Activated naive CD4-positive, alpha-beta T cell treated with anti-CD3 and anti-CD28 coated beads, Interleukin-2, amount 50 U/mL, for 24 hours (primary cell): ENCODE measurements around the gene USP4.
"Not testable (repeated sequence)": the region's sequence is repeated elsewhere in the genome, so short reads cannot be mapped to it uniquely, and the experiment has no call there.

Experiments used
- H3K27ac Mint-ChIP-seq: one replicate; pipeline ENCODE4 v1.8.0; 2021; ENCODE audit warnings: mild to moderate bottlenecking, mixed read lengths
- H3K27me3 Mint-ChIP-seq: one replicate; pipeline ENCODE4 v1.8.0; 2021; ENCODE audit warnings: mixed read lengths
- H3K36me3 Mint-ChIP-seq: one replicate; pipeline ENCODE4 v1.8.0; 2021; ENCODE audit warnings: mixed read lengths
- H3K4me1 Mint-ChIP-seq: one replicate; pipeline ENCODE4 v1.8.0; 2021; ENCODE audit warnings: mixed read lengths
- H3K4me3 Mint-ChIP-seq: one replicate; pipeline ENCODE4 v1.8.0; 2021; ENCODE audit warnings: mild to moderate bottlenecking, mixed read lengths
- H3K9me3 Mint-ChIP-seq: one replicate; pipeline ENCODE4 v1.8.0; 2021; ENCODE audit warnings: mixed read lengths

USP4 gene

GRCh38 chr3:49358217-49358883 is 18.5 kb upstream of the USP4 start, which contains the start of gene GPX1:
Gene GPX1, minus strand, starts transcription at chr3:49358353. Its CDS starts 75 bp downstream, at chr3:49358278.
- H3K9me3 Mint-ChIP-seq = no peaks in the 10 kb centered on the region
- H3K36me3 Mint-ChIP-seq = peaks cover 11% of the 10 kb centered on the region
- no peaks in the 10 kb centered on the region for H3K27me3 Mint-ChIP-seq

GRCh38 chr3:49357443-49358216 is 17.8 kb upstream of the USP4 start:
- Mint-ChIP-seq H3K4me1 (peaks cover 19% of the 10 kb centered on the region), H3K4me3 (peak overlapping the region; percentile 96)
- not testable (repeated sequence) for H3K27me3 Mint-ChIP-seq

More at GRCh38 chr3:49358217-49358883, 18.5 kb upstream of the USP4 start, which contains the start of gene GPX1:
- H3K4me1 Mint-ChIP-seq = peaks cover 19% of the 10 kb centered on the region
- peak within 1 kb of the TSS; percentile 96 for H3K4me3 Mint-ChIP-seq
- peak within 1 kb of the TSS; percentile 94 for H3K27ac Mint-ChIP-seq

DNA sequence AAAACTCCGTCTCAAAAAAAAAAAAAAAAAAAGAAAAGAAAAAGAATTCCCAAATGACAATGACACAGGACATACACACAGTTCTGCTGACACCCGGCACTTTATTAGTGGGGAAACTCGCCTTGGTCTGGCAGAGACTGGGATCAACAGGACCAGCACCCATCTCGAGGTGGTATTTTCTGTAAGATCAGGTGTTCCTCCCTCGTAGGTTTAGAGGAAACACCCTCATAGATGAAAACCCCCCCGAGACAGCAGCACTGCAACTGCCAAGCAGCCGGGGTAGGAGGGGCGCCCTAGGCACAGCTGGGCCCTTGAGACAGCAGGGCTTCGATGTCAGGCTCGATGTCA is 17.2 kb upstream of the USP4 start:
- Mint-ChIP-seq H3K27ac (peak overlapping the region; percentile 94), H3K4me1 (peaks cover 19% of the 10 kb centered on the region), H3K4me3 (peak overlapping the region; percentile 96)
- H3K27me3 Mint-ChIP-seq, H3K36me3 Mint-ChIP-seq, H3K9me3 Mint-ChIP-seq: not testable (repeated sequence)

More at GRCh38 chr3:49357443-49358216, 17.8 kb upstream of the USP4 start:
- H3K27ac Mint-ChIP-seq = peak overlapping the region; percentile 94
- H3K36me3 Mint-ChIP-seq = peaks cover 10% of the 10 kb centered on the region
- H3K9me3 Mint-ChIP-seq = not testable (repeated sequence)

GRCh38 chr3:49352890-49353421 is 13.1 kb upstream of the USP4 start:
- Mint-ChIP-seq H3K27ac (no peak overlapping the region), H3K4me3 (no peak overlapping the region), H3K4me1 (peaks cover 14% of the 10 kb centered on the region), H3K9me3 (no peaks in the 10 kb centered on the region), H3K36me3 (peaks cover 5% of the 10 kb centered on the region), H3K27me3 (no peaks in the 10 kb centered on the region)

- H3K4me3 Mint-ChIP-seq = no peak overlapping the region
- no peaks in the 10 kb centered on the region for H3K27me3 Mint-ChIP-seq
- no peak overlapping the region for H3K27ac Mint-ChIP-seq
- peaks cover 9% of the 10 kb centered on the region for H3K4me1 Mint-ChIP-seq
- H3K9me3 Mint-ChIP-seq = no peaks in the 10 kb centered on the region
- peaks cover 5% of the 10 kb centered on the region for H3K36me3 Mint-ChIP-seq
These were observed 12.4 kb upstream of the USP4 start for GRCh38 chr3:49352281-49352680.

DNA sequence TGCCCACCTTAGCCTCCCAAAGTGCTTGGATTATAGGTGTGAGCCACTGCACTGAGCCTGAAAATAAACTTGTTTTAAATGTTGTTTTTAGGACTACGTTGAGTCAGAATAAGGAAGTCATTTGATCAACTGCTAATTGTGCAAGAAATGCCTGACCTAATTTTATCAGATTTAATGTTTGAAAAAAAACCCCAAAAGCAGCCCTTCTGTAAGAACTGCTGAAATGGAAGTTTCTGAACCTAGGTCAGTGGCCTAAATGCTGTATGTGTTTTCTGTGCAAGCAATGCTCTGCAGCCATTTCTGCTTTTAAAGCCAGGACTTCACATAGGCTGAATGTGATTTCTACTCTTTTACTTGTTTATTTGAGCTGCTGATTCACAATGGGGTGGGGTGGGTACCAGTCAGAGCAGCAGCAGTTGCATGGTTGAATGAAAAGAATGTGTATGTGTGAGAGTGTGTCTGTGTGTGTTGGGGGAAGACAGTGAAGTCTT is 11.7 kb upstream of the USP4 start:
- Mint-ChIP-seq H3K4me1 (peaks cover 11% of the 10 kb centered on the region), H3K27ac (no peak overlapping the region), H3K9me3 (no peaks in the 10 kb centered on the region), H3K36me3 (peaks cover 5% of the 10 kb centered on the region), H3K27me3 (no peaks in the 10 kb centered on the region), H3K4me3 (no peak overlapping the region)

DNA sequence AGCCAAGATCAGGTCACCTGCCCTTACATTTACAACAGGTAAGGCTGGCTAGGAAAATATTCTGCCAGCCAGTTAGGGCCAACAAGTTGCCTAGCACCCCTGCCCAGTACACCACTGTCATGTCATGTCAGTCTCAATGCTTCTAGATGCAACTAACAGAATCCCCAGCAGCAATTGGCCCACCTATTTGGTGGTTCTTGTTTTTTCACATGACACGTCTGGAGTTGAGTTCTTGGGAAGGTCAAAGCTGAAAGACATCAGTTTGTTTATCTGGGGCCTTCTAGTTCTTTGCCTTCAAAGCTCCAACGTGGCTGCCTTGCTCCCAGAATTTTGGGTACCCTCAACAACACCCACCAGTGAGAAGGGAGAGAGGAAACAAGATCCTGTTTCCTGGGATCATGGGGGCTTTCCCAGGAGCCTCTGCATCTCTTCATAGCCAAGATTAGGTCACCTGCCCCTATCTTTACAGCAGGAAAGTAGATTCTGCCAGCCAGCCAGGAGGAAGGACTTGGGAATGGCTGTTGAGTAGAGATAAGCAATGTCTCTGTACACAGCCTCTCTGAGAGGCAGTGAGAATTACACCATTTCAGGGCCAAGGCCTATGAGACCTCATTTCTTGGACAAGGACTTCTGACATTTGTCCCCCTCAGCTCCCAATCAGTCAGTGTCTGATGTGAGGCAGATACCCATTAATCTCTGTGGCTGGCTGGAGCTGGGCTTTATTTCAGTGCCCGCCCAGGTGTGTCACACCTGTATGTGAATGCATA is 9.7 kb upstream of the USP4 start:
- no peaks in the 10 kb centered on the region for H3K9me3 Mint-ChIP-seq
- H3K27me3 Mint-ChIP-seq = no peaks in the 10 kb centered on the region
- no peaks in the 10 kb centered on the region for H3K36me3 Mint-ChIP-seq
- no peak overlapping the region for H3K27ac Mint-ChIP-seq
- peaks cover 15% of the 10 kb centered on the region for H3K4me1 Mint-ChIP-seq
- H3K4me3 Mint-ChIP-seq = no peak overlapping the region

DNA sequence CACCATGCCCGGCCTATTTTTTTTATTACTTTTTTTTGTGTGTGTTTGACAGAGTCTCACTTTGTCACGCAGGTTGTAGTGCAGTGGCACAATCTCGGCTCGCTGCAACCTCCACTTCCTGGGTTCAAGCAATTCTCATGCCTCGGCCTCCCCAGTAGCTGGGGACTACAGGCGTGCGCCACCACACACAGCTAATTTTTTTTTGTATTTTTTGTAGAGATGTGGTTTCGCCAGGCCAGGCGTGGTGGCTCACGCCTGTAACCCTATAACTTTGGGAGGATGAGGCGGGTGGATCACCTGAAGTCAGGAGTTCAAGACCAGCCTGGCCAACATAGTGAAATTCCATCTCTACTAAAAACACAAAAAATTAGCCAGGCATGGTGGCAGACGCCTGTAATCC is 8.5 kb upstream of the USP4 start:
- H3K27ac Mint-ChIP-seq, H3K9me3 Mint-ChIP-seq, H3K27me3 Mint-ChIP-seq, H3K4me3 Mint-ChIP-seq, H3K36me3 Mint-ChIP-seq: not testable (repeated sequence)
- H3K4me1 Mint-ChIP-seq = peaks cover 15% of the 10 kb centered on the region

DNA sequence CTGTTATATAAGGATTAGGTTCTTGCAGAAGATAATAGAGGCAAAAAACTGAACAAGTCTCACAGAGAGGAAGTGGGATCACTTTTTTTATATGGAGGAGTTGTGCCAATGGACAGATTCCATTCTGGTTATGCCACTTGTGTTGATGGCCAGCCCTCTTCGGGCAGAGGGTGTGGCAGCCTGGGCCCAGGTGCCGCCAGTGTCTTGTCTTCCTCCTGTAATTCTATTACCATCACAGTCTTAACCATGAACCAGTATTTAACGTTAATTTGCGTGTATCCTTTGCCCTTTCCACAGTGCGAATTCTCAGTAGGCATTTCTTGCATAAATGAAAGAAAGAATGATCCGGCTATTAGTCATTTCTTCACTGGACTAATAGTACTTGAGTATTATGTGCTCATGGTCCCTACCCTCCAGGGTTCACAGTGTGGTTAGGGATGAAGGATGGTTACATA is 7.0 kb upstream of the USP4 start:
- peak overlapping the region; percentile 72 for H3K27ac Mint-ChIP-seq
- H3K27me3 Mint-ChIP-seq = no peaks in the 10 kb centered on the region
- no peaks in the 10 kb centered on the region for H3K9me3 Mint-ChIP-seq
- H3K36me3 Mint-ChIP-seq = no peaks in the 10 kb centered on the region
- no peak overlapping the region for H3K4me3 Mint-ChIP-seq
- H3K4me1 Mint-ChIP-seq = peaks cover 22% of the 10 kb centered on the region

- H3K4me3 Mint-ChIP-seq = no peak overlapping the region
- no peaks in the 10 kb centered on the region for H3K36me3 Mint-ChIP-seq
- no peaks in the 10 kb centered on the region for H3K27me3 Mint-ChIP-seq
- no peaks in the 10 kb centered on the region for H3K9me3 Mint-ChIP-seq
- no peak overlapping the region for H3K27ac Mint-ChIP-seq
- peaks cover 50% of the 10 kb centered on the region for H3K4me1 Mint-ChIP-seq
These were observed 3.3 kb upstream of the USP4 start for GRCh38 chr3:49343163-49343562.

- peaks cover 56% of the 10 kb centered on the region for H3K4me1 Mint-ChIP-seq
- peak overlapping the region; percentile 93 for H3K27ac Mint-ChIP-seq
- H3K36me3 Mint-ChIP-seq = no peaks in the 10 kb centered on the region
- H3K9me3 Mint-ChIP-seq = no peaks in the 10 kb centered on the region
- no peaks in the 10 kb centered on the region for H3K27me3 Mint-ChIP-seq
- H3K4me3 Mint-ChIP-seq = peak overlapping the region; percentile 21
These were observed 2.1 kb upstream of the USP4 start for GRCh38 chr3:49341996-49342395.

DNA sequence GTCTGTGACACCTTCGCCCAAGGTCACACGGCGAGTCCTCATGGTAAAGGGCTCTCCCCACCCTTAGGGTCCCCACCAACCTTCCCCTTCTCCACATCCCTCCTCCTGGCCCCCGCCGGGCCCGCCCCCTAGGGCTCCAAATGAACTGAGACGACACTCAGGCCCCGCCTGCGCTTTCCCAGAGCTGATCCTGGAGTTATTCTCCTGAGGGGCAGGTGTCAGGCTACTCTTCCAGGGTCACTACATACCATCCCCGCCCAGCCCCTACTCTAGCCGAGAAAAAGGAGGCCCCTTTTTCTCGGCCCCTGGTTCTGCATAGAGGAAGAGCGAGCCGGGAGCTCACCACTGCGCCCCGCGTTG is 292 bp downstream of the USP4 start:
- peaks cover 51% of the 10 kb centered on the region for H3K4me1 Mint-ChIP-seq
- peak overlapping the region; percentile 97 for H3K4me3 Mint-ChIP-seq
- no peaks in the 10 kb centered on the region for H3K36me3 Mint-ChIP-seq
- peak overlapping the region; percentile 93 for H3K27ac Mint-ChIP-seq
- no peaks in the 10 kb centered on the region for H3K27me3 Mint-ChIP-seq
- no peaks in the 10 kb centered on the region for H3K9me3 Mint-ChIP-seq

DNA sequence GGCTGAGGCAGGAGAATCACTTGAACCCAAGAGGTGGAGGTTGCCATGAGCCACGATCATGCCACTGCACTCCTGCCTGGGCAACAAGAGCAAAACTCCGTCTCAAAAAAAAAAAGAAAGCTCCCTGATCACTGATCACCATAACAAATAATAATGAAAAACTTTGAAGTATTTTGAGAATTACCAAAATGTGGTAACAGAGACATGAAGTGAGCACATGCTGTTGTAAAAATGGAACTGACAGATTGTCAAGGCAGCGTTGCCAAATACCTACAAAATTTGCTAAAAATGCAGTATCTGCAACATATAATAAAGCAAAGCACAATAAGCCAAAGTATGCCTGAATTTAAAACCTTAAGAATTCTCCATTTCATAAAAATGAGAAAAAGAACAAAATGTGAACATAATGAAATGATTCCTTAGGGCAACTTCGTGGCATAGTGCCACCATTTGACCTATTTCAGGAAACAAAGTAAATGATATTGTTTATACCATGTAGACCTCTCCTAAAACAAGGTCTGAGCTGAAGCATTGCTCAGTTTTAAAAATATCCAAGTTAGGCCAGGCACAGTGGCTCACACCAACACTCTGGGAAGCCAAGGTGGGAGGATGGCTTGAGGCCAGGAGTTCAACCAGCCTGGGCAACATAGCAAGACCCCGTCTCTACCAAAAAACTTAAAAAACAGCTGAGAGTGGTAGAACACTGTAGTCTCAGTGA is 5.8 kb downstream of the USP4 start:
- Mint-ChIP-seq H3K36me3 (peaks cover 6% of the 10 kb centered on the region), H3K9me3 (no peaks in the 10 kb centered on the region), H3K27ac (no peak overlapping the region), H3K4me1 (peaks cover 42% of the 10 kb centered on the region), H3K27me3 (no peaks in the 10 kb centered on the region), H3K4me3 (no peak overlapping the region)

DNA sequence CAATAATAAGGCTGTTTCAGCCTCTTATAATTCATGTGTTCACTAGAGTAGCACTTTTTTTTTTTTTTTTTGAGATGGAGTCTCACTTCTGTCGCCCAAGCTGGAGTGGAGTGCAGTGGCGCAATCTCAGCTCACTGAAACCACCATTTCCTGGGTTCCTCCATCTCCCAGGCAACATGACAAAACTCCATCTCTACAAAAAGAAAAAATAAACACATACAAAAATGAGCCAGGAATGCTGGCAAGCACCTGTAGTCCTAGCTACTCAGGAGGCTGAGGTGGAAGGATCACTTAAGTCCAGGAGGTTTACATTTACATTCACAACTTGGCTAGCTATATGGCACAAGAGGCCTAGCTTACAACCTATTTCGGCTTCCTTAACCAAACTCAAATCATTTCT is 6.8 kb downstream of the USP4 start:
- H3K36me3 Mint-ChIP-seq = peaks cover 6% of the 10 kb centered on the region
- H3K27me3 Mint-ChIP-seq = no peaks in the 10 kb centered on the region
- peak overlapping the region; percentile 56 for H3K4me3 Mint-ChIP-seq
- peak overlapping the region; percentile 23 for H3K27ac Mint-ChIP-seq
- no peaks in the 10 kb centered on the region for H3K9me3 Mint-ChIP-seq
- peaks cover 32% of the 10 kb centered on the region for H3K4me1 Mint-ChIP-seq

GRCh38 chr3:49329186-49329585 is 10.7 kb downstream of the USP4 start:
- peaks cover 11% of the 10 kb centered on the region for H3K36me3 Mint-ChIP-seq
- H3K4me3 Mint-ChIP-seq = no peak overlapping the region
- H3K4me1 Mint-ChIP-seq = peaks cover 19% of the 10 kb centered on the region
- H3K27ac Mint-ChIP-seq = no peak overlapping the region
- H3K9me3 Mint-ChIP-seq = no peaks in the 10 kb centered on the region
- no peaks in the 10 kb centered on the region for H3K27me3 Mint-ChIP-seq
